PC-3 (cell line): ENCODE results near the gene FBXW4. TPM values are rescaled to one million over a fixed set of nuclear protein-coding genes. Genes with fewer than 3 reads are reported as not detected.

ENCODE experiments used
- ATAC-seq: fragments of 200-7000 bp; cut with Tn5 transposase; 2 replicates; pipeline ENCODE4 v1.9.1; 2020; ENCODE audit warnings: mild to moderate bottlenecking, moderate library complexity
- BruUV-seq: library from RNA; stranded (reverse); fragments of 400-500 nt; replicated peaks from 2 replicates; lab custom pipeline; 2021; lab: Mats Ljungman, UMichigan
- CTCF ChIA-PET: fragments of 300-600 bp; sonication (Branson Sonifier 250); formaldehyde crosslinking; loops from one replicate; lab custom pipeline; 2022; ENCODE audit warnings: antibody characterized with exemption; lab: Charles Lee
- POLR2A ChIA-PET: fragments of 300-600 bp; sonication (Branson Sonifier 250); formaldehyde crosslinking; loops from one replicate; lab custom pipeline; 2022; ENCODE audit warnings: antibody characterized with exemption; ENCODE audit not compliant: unreplicated experiment; lab: Charles Lee
- DNase-seq: peaks from one replicate; pipeline ENCODE4 v3.0.0-alpha.2; 2015
- H2AFZ ChIP-seq: fragments of 300-600 bp; sonication (generic); 2 replicates; pipeline ENCODE4 v1.6.0; 2016; ENCODE audit warnings: antibody characterized with exemption, low read length
- H3F3A ChIP-seq: fragments of 300-600 bp; sonication (generic); one replicate; pipeline ENCODE4 v1.6.0; 2017; ENCODE audit warnings: antibody characterized with exemption, low read length, control low read depth, mild to moderate bottlenecking; ENCODE audit not compliant: unreplicated experiment
- H3K27ac ChIP-seq: fragments of 300-600 bp; sonication (generic); 2 replicates; pipeline ENCODE4 v1.5.1; 2016; ENCODE audit warnings: mild to moderate bottlenecking, low read length
- H3K27me3 ChIP-seq: fragments of 300-600 bp; sonication (generic); 2 replicates; pipeline ENCODE4 v1.6.1; 2016; ENCODE audit warnings: low read length, mixed read lengths
- H3K36me3 ChIP-seq: fragments of 300-600 bp; sonication (generic); 2 replicates; pipeline ENCODE4 v1.6.1; 2016; ENCODE audit warnings: low read depth, mixed run types, low read length, mixed read lengths
- H3K4me1 ChIP-seq: fragments of 300-600 bp; sonication (generic); 2 replicates; pipeline ENCODE4 v1.5.1; 2016; ENCODE audit warnings: low read length; ENCODE audit not compliant: insufficient read depth
- H3K4me2 ChIP-seq: fragments of 300-600 bp; sonication (generic); 2 replicates; pipeline ENCODE4 v1.6.0; 2016; ENCODE audit warnings: low read length
- H3K4me3 ChIP-seq: fragments of 300-600 bp; sonication (generic); 2 replicates; pipeline ENCODE4 v1.5.1; 2016; ENCODE audit warnings: mild to moderate bottlenecking, low read length, mixed read lengths
- H3K79me2 ChIP-seq: fragments of 300-600 bp; sonication (generic); 2 replicates; pipeline ENCODE4 v1.6.1; 2017; ENCODE audit warnings: low read length, mixed read lengths
- H3K9ac ChIP-seq: fragments of 300-600 bp; sonication (generic); 2 replicates; pipeline ENCODE4 v1.6.0; 2016; ENCODE audit warnings: mild to moderate bottlenecking, low read length
- H3K9me2 ChIP-seq: fragments of 300-600 bp; sonication (generic); replicated peaks from 2 replicates; pipeline ENCODE4 v1.6.1; 2016; ENCODE audit warnings: mixed run types, low read length, mixed read lengths
- H3K9me3 ChIP-seq: fragments of 300-600 bp; sonication (generic); 2 replicates; pipeline ENCODE4 v1.6.1; 2016; ENCODE audit warnings: low read length, mixed read lengths
- H4K20me1 ChIP-seq: fragments of 300-600 bp; sonication (generic); 2 replicates; pipeline ENCODE4 v1.6.1; 2016; ENCODE audit warnings: low read length, mixed read lengths
- EZH2 ChIP-seq: fragments of 300-600 bp; sonication (generic); IDR thresholded peaks from one replicate; pipeline ENCODE4 v1.6.1; 2017; ENCODE audit warnings: antibody characterized with exemption, mild to moderate bottlenecking, low read length; ENCODE audit not compliant: unreplicated experiment
- EZH2phosphoT487 ChIP-seq: fragments of 300-600 bp; sonication (generic); IDR thresholded peaks from 2 replicates; pipeline ENCODE4 v1.6.1; 2018; ENCODE audit warnings: mild to moderate bottlenecking, antibody characterized with exemption, low read length, borderline replicate concordance
- intact Hi-C: fragments of 100-400 bp; cut with micrococcal nuclease; formaldehyde crosslinking; loops from 2 replicates; pipeline ENCODE4 v1.9.0; 2023
- total RNA-seq: library from RNA; depleted of rRNA; stranded (reverse); fragments of >200 nt; gene quantifications from 2 replicates; pipeline ENCODE4 v1.2.3, GENCODE V29; 2014
- TF ChIP-seq, protein P1 (sequence below): fragments of 300-600 bp; sonication (generic); conservative IDR thresholded peaks from 2 replicates; pipeline ENCODE4 v1.5.1; 2017; ENCODE audit warnings: antibody characterized with exemption, low read depth, mild to moderate bottlenecking, low read length

FBXW4 gene
- total RNA-seq, 1 experiment from 2014 or later = 18.8 TPM

DNA sequence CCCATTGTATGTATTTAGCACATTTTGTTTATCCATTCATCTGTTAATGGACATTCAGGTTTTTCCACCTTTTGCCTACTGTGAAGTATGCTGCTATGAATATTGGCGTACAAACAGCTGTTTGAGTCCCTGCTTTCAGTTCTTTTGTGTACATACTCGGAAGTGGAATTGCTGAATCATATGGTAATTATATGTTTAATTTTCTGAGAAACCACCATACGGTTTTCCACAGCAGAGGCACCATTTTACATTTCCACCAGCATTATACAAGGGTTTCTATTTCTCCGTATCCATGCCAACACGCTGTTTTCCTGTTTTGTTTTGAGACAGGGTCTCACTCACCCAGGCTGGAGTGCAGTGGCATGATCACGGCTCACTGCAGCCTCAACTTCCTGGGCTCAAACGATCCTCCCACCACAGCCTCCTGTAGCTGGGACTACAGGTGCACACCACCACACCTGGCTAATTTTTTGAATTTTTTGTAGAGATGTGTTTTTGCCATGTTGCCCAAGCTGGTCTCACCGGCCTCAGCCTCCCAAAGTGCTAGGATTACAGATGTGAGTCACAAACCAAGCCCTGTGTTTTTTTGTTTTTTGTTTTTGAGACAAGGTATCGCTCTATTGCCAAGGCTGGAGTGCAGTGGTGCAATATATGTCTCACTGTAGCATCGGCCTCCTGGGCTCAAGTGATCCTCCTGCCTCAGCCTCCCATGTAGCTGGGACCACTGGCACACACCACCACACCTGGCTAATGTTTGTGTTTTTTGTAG, 22.1 kb upstream of the FBXW4 start:
- Histone ChIP-seq H3K36me3 (no peaks in the 10 kb centered on the region), H2AFZ (peak overlapping the region; percentile 71), H3K27ac (peak overlapping the region; percentile 95), H3K4me1 (peaks cover 15% of the 10 kb centered on the region), H3K9me3 (no peaks in the 10 kb centered on the region), H3K79me2 (no peaks in the 10 kb centered on the region), H3K9me2 (no peaks in the 10 kb centered on the region), H4K20me1 (no peaks in the 10 kb centered on the region), H3K4me3 (peak overlapping the region; percentile 29; the same call in 1 of the 2 replicates), H3F3A (no peaks in the 10 kb centered on the region), H3K9ac (peak overlapping the region; percentile 70), H3K4me2 (peak overlapping the region; percentile 67), H3K27me3 (no peaks in the 10 kb centered on the region)
- TF ChIP-seq, protein P1, sequence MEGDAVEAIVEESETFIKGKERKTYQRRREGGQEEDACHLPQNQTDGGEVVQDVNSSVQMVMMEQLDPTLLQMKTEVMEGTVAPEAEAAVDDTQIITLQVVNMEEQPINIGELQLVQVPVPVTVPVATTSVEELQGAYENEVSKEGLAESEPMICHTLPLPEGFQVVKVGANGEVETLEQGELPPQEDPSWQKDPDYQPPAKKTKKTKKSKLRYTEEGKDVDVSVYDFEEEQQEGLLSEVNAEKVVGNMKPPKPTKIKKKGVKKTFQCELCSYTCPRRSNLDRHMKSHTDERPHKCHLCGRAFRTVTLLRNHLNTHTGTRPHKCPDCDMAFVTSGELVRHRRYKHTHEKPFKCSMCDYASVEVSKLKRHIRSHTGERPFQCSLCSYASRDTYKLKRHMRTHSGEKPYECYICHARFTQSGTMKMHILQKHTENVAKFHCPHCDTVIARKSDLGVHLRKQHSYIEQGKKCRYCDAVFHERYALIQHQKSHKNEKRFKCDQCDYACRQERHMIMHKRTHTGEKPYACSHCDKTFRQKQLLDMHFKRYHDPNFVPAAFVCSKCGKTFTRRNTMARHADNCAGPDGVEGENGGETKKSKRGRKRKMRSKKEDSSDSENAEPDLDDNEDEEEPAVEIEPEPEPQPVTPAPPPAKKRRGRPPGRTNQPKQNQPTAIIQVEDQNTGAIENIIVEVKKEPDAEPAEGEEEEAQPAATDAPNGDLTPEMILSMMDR = no peak
- TF ChIP-seq EZH2 (no peak), EZH2phosphoT487 (no peak)
- intact Hi-C loops = no loop called here
- ATAC-seq = peak; percentile 80
- DNase-seq = peak; percentile 86
- CTCF ChIA-PET = no interaction called here
- POLR2A ChIA-PET = no interaction called here
- no TSS peak for BruUV-seq

DNA sequence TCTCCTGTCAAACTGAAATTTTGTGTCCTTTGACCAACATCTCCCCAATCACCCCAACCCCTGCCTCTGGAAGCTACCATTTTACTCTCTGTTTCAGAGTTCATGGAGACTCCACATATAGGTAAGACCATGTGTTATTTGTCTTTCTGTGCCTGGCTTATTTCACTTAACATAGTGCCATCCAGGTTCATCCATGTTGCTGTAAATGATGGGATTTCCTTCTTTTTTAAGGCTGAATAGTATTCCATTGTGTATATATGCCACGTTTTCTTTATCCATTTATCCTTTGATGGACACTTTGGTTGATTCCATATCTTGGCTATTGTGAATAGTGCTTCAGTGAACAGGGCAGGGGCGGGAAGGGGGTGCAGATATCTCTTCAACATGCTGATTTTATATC, 18.0 kb upstream of the FBXW4 start:
- ChIA-PET CTCF (no interaction called here), POLR2A (no interaction called here)
- TF ChIP-seq, protein P1 = no peak
- no peak for TF ChIP-seq EZH2phosphoT487
- TF ChIP-seq EZH2 = no peak
- Histone ChIP-seq H3K79me2 (no peaks in the 10 kb centered on the region), H3K9me3 (no peaks in the 10 kb centered on the region), H3K4me1 (peaks cover 15% of the 10 kb centered on the region), H4K20me1 (no peaks in the 10 kb centered on the region), H2AFZ (no peak overlapping the region), H3K27me3 (no peaks in the 10 kb centered on the region), H3K27ac (no peak overlapping the region), H3K9me2 (no peaks in the 10 kb centered on the region), H3K9ac (no peak overlapping the region), H3K4me2 (no peak overlapping the region), H3F3A (no peaks in the 10 kb centered on the region), H3K36me3 (no peaks in the 10 kb centered on the region), H3K4me3 (no peak overlapping the region)
- ATAC-seq = no peak
- no peak for DNase-seq
- intact Hi-C loops = no loop called here
- no TSS peak for BruUV-seq

DNA sequence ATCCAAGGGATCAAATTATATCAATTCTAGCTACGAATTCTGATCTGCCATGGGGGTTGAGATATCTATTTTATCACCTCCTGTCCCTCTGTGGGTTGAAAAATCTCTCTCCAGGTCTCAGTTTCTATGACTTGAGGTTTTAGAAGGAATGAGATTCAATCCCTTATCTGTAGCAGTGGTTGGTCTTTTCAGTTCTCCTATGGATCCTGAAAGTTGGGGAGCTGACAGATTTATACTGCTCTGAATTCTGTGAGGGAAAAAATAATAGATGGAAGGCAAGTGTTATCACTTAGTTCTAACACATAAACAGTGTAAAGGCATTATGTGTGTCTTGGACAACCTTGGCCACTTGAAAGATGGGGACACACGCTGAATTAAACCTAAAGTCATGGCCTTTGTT, 15.8 kb upstream of the FBXW4 start:
- no peaks in the 10 kb centered on the region for H3K79me2 ChIP-seq
- BruUV-seq = no TSS peak
- H3K9ac ChIP-seq = no peak overlapping the region
- no peak for ATAC-seq
- H3K9me3 ChIP-seq = no peaks in the 10 kb centered on the region
- H4K20me1 ChIP-seq = no peaks in the 10 kb centered on the region
- intact Hi-C loops = no loop called here
- ChIA-PET POLR2A (no interaction called here), CTCF (no interaction called here)
- DNase-seq = no peak
- no peaks in the 10 kb centered on the region for H3K9me2 ChIP-seq
- H3K27ac ChIP-seq = no peak overlapping the region
- no peaks in the 10 kb centered on the region for H3K4me1 ChIP-seq
- H3K4me2 ChIP-seq = no peak overlapping the region
- no peak overlapping the region for H2AFZ ChIP-seq
- H3F3A ChIP-seq = no peaks in the 10 kb centered on the region
- no peaks in the 10 kb centered on the region for H3K36me3 ChIP-seq
- TF ChIP-seq EZH2phosphoT487 (no peak), EZH2 (no peak)
- TF ChIP-seq, protein P1 = no peak
- no peak overlapping the region for H3K4me3 ChIP-seq
- no peaks in the 10 kb centered on the region for H3K27me3 ChIP-seq
